ENCODE measurements around the gene PDE4D. TPM values are rescaled to one million over a fixed set of nuclear protein-coding genes. Genes with fewer than 3 reads are reported as not detected.

The PDE4D gene
- total and polyA plus RNA-seq, 2 donors (not counting 1 experiment from before 2014, with no cell fraction given): 14.9 to 171 TPM

GRCh38 chr5:58922461-58923171 is 970.9 kb downstream of the PDE4D start:
- no peak overlapping the region for H2AFZ ChIP-seq (ENCODE audit: insufficient read depth, low read depth, low read length, poor library complexity, severe bottlenecking)
- Mint-ChIP-seq H3K27ac (no peak overlapping the region), H3K9me3 (ENCODE audit: insufficient read depth) (no peaks in the 10 kb centered on the region), H3K4me3 (no peak overlapping the region), H3K4me1 (no peaks in the 10 kb centered on the region), H3K27me3 (peaks cover 23% of the 10 kb centered on the region)
- H3K27ac ChIP-seq (ENCODE audit: low read length in 2 of 2): no peak overlapping the region
- H3K27me3 ChIP-seq (replicated peaks in 1 of 4; ENCODE audit: control extremely low read depth in 1 of 4, control insufficient read depth in 3 of 4, insufficient read depth in 4 of 4, low read length in 3 of 4): peaks cover 0 to 3% (median 1%) of the 10 kb centered on the region in 4 experiments
- no peaks in the 10 kb centered on the region for H4K20me1 ChIP-seq (ENCODE audit: control insufficient read depth, insufficient read depth, low read length, poor library complexity, severe bottlenecking)
- POLR2A ChIA-PET: no interaction called here
- intact Hi-C loops (cut with micrococcal nuclease): no loop called here
- H3K36me3 ChIP-seq (replicated peaks in 1 of 2; ENCODE audit: control extremely low read depth in 1 of 2, control insufficient read depth in 1 of 2, extremely low read depth in 1 of 2, insufficient read depth in 2 of 2, low read length in 1 of 2): no peaks in the 10 kb centered on the region
- TF ChIP-seq CTCF (IDR thresholded peaks at IDR 0.05) (no peak), EZH2 (IDR thresholded peaks at IDR 0.05; ENCODE audit: borderline replicate concordance, insufficient read depth, low read depth, low read length, poor library complexity, severe bottlenecking) (no peak)
- 69% methylated on average over 13 of the region's 15 CpGs for WGBS (ENCODE audit: insufficient coverage)
- no peaks in the 10 kb centered on the region for H3K79me2 ChIP-seq (ENCODE audit: control insufficient read depth, insufficient read depth, low read length)
- CTCF ChIA-PET: no interaction called here
- H3K9ac ChIP-seq (ENCODE audit: low read length): no peak overlapping the region
- DNase-seq: no peak
- H3K4me2 ChIP-seq (replicated peaks; ENCODE audit: low read depth, low read length, poor library complexity, severe bottlenecking): no peak overlapping the region
- no peak for ATAC-seq (ENCODE audit: low read depth)
- H3K4me1 ChIP-seq (ENCODE audit: control insufficient read depth in 2 of 2, insufficient read depth in 2 of 2, low read length in 2 of 2): no peaks in the 10 kb centered on the region
- H3K9me3 ChIP-seq (ENCODE audit: control extremely low read depth in 1 of 3, control insufficient read depth in 2 of 3, insufficient read depth in 1 of 3, low read length in 2 of 3): peaks cover 0 to 3% (median 0%) of the 10 kb centered on the region in 3 donors
- H3K4me3 ChIP-seq (ENCODE audit: control extremely low read depth in 1 of 5, extremely low read depth in 1 of 5, insufficient read depth in 1 of 5, low read depth in 2 of 5, low read length in 4 of 5): no peak overlapping the region

GRCh38 chr5:58921159-58921558 is 972.4 kb downstream of the PDE4D start:
- no peak for ATAC-seq (ENCODE audit: low read depth)
- Histone ChIP-seq H3K27me3 (replicated peaks in 1 of 4; ENCODE audit: control extremely low read depth in 1 of 4, control insufficient read depth in 3 of 4, insufficient read depth in 4 of 4, low read length in 3 of 4) (peaks cover 0 to 3% (median 1%) of the 10 kb centered on the region in 4 experiments), H3K4me3 (ENCODE audit: control extremely low read depth in 1 of 5, extremely low read depth in 1 of 5, insufficient read depth in 1 of 5, low read depth in 2 of 5, low read length in 4 of 5) (no peak overlapping the region), H3K9me3 (ENCODE audit: control extremely low read depth in 1 of 3, control insufficient read depth in 2 of 3, insufficient read depth in 1 of 3, low read length in 2 of 3) (peaks cover 0 to 3% (median 0%) of the 10 kb centered on the region in 3 donors), H3K27ac (ENCODE audit: low read length in 2 of 2) (no peak overlapping the region), H3K4me1 (ENCODE audit: control insufficient read depth in 2 of 2, insufficient read depth in 2 of 2, low read length in 2 of 2) (no peaks in the 10 kb centered on the region), H4K20me1 (ENCODE audit: control insufficient read depth, insufficient read depth, low read length, poor library complexity, severe bottlenecking) (no peaks in the 10 kb centered on the region), H3K36me3 (replicated peaks in 1 of 2; ENCODE audit: control extremely low read depth in 1 of 2, control insufficient read depth in 1 of 2, extremely low read depth in 1 of 2, insufficient read depth in 2 of 2, low read length in 1 of 2) (no peaks in the 10 kb centered on the region), H2AFZ (ENCODE audit: insufficient read depth, low read depth, low read length, poor library complexity, severe bottlenecking) (no peak overlapping the region), H3K9ac (ENCODE audit: low read length) (no peak overlapping the region), H3K79me2 (ENCODE audit: control insufficient read depth, insufficient read depth, low read length) (no peaks in the 10 kb centered on the region), H3K4me2 (replicated peaks; ENCODE audit: low read depth, low read length, poor library complexity, severe bottlenecking) (no peak overlapping the region)
- Mint-ChIP-seq H3K4me3 (no peak overlapping the region), H3K4me1 (no peaks in the 10 kb centered on the region), H3K27ac (no peak overlapping the region), H3K9me3 (ENCODE audit: insufficient read depth) (no peaks in the 10 kb centered on the region), H3K27me3 (peaks cover 21% of the 10 kb centered on the region)
- POLR2A ChIA-PET: no interaction called here
- intact Hi-C loops (cut with micrococcal nuclease): no loop called here
- no CpG with 5 or more reads among the region's 1 CpG for WGBS (ENCODE audit: insufficient coverage)
- no peak for TF ChIP-seq EZH2 (IDR thresholded peaks at IDR 0.05; ENCODE audit: borderline replicate concordance, insufficient read depth, low read depth, low read length, poor library complexity, severe bottlenecking)
- TF ChIP-seq CTCF (IDR thresholded peaks at IDR 0.05): no peak
- CTCF ChIA-PET: no interaction called here
- DNase-seq: no peak
